HepG2 (cell line): ENCODE results near the gene SLC22A7. TPM values are rescaled to one million over a fixed set of nuclear protein-coding genes. Genes with fewer than 3 reads are reported as not detected.

ENCODE experiments used
- BCLAF1 ChIP-seq: fragments of 450-650 bp; IDR thresholded peaks from 2 replicates; pipeline ENCODE4 v1.6.1; 2017; ENCODE audit warnings: mild to moderate bottlenecking
- CHCHD3 ChIP-seq: sonication (generic); formaldehyde crosslinking; IDR thresholded peaks from 2 replicates; pipeline ENCODE4 v1.8.0; 2022; ENCODE audit warnings: mild to moderate bottlenecking, missing genetic modification reagents, moderate library complexity
- ESRRA ChIP-seq: sonication (generic); formaldehyde crosslinking; IDR thresholded peaks from 2 replicates; pipeline ENCODE4 v1.5.1; 2020; ENCODE audit warnings: mild to moderate bottlenecking, low read depth, missing genetic modification reagents
- ETV5 ChIP-seq: IDR thresholded peaks from 2 replicates; pipeline ENCODE4 v1.6.1; 2018; ENCODE audit warnings: missing biosample characterization, missing genetic modification reagents, inconsistent platforms, borderline replicate concordance
- HNRNPLL ChIP-seq: fragments of 200-400 bp; formaldehyde crosslinking; IDR thresholded peaks from 2 replicates; pipeline ENCODE4 v1.6.1; 2017; ENCODE audit warnings: mild to moderate bottlenecking, low read depth, low read length; ENCODE audit not compliant: poor library complexity, severe bottlenecking
- IRF9 ChIP-seq: sonication (generic); formaldehyde crosslinking; IDR thresholded peaks from 2 replicates; pipeline ENCODE4 v1.8.0; 2022; ENCODE audit warnings: missing genetic modification reagents, mild to moderate bottlenecking, borderline replicate concordance
- KDM1A ChIP-seq: IDR thresholded peaks from 2 replicates; pipeline ENCODE4 v1.6.1; 2016; ENCODE audit warnings: missing compliant biosample characterization
- KLF9 ChIP-seq: IDR thresholded peaks from 2 replicates; pipeline ENCODE4 v1.6.1; 2016; ENCODE audit warnings: low read depth
- MLLT10 ChIP-seq: sonication (generic); formaldehyde crosslinking; IDR thresholded peaks from 2 replicates; pipeline ENCODE4 v1.4.0; 2020; ENCODE audit warnings: missing genetic modification reagents
- MNT ChIP-seq: fragments of 450-650 bp; IDR thresholded peaks from 2 replicates; pipeline ENCODE4 v1.6.1; 2016
- NCOA2 ChIP-seq: sonication (generic); formaldehyde crosslinking; IDR thresholded peaks from 2 replicates; pipeline ENCODE4 v1.8.0; 2022; ENCODE audit warnings: inconsistent platforms
- ZGPAT ChIP-seq: IDR thresholded peaks from 2 replicates; pipeline ENCODE4 v1.6.1; 2016; ENCODE audit warnings: mild to moderate bottlenecking
- ZMYM2 ChIP-seq: sonication (generic); formaldehyde crosslinking; IDR thresholded peaks from 2 replicates; pipeline ENCODE4 v1.8.0; 2022; ENCODE audit warnings: mild to moderate bottlenecking, missing genetic modification reagents
- ZNF256 ChIP-seq: sonication (generic); formaldehyde crosslinking; conservative IDR thresholded peaks from 2 replicates; pipeline ENCODE4 v1.4.0; 2020; ENCODE audit warnings: missing genetic modification reagents
- ZNF496 ChIP-seq: sonication (generic); formaldehyde crosslinking; IDR thresholded peaks from 2 replicates; pipeline ENCODE4 v1.8.1; 2023; ENCODE audit warnings: mild to moderate bottlenecking, moderate library complexity, missing genetic modification reagents; ENCODE audit not compliant: insufficient replicate concordance
- ZNF576 ChIP-seq: sonication (generic); formaldehyde crosslinking; IDR thresholded peaks from 2 replicates; pipeline ENCODE4 v1.4.0; 2020; ENCODE audit warnings: mild to moderate bottlenecking, missing genetic modification reagents
- ZNF598 ChIP-seq: sonication (generic); formaldehyde crosslinking; IDR thresholded peaks from 2 replicates; pipeline ENCODE4 v1.5.1; 2020; ENCODE audit warnings: mild to moderate bottlenecking, missing genetic modification reagents, borderline replicate concordance
- ZNF747 ChIP-seq: sonication (generic); formaldehyde crosslinking; IDR thresholded peaks from 2 replicates; pipeline ENCODE4 v1.8.1; 2023; ENCODE audit warnings: missing genetic modification reagents, mild to moderate bottlenecking, borderline replicate concordance
- ZNF775 ChIP-seq: sonication (generic); formaldehyde crosslinking; IDR thresholded peaks from 2 replicates; pipeline ENCODE4 v1.4.0; 2020; ENCODE audit warnings: missing genetic modification reagents, mild to moderate bottlenecking, moderate library complexity, borderline replicate concordance
- polyA plus RNA-seq, 8 experiments: library from polyadenylated mRNA; depleted of rRNA in 3 of 8; stranded (reverse) in 7 of 8; unstranded in 1 of 8; fragments of >200 nt; fragmentation: Illumina TruSeq in 4 of 8; extraction: Trizol in 4 of 8; gene quantifications; 2 replicates each; pipeline versions ENCODE4 v1.2.1 to v1.2.3, GENCODE V29; 2011 to 2016; ENCODE audit warnings: low read depth in 4 of 8, missing spikeins in 1 of 8, mixed read lengths in 1 of 8; ENCODE audit not compliant: insufficient read depth in 1 of 8
- total RNA-seq, 5 experiments: library from RNA; depleted of rRNA; stranded (reverse); fragments of >200 nt; fragmentation: Illumina TruSeq; extraction: Trizol; gene quantifications; 2 replicates each; pipeline ENCODE4 v1.2.3, GENCODE V29; 2016; ENCODE audit warnings: low read depth in 1 of 5

Gene SLC22A7
- total and polyA plus RNA-seq, 2 of the 13 experiments (the other 11 are each of a cell fraction or from before 2014, with no cell fraction given) = 5.3 to 22.6 TPM

GRCh38 chr6:43274916-43275597 is 23.0 kb upstream of the SLC22A7 start (continued):
- TF ChIP-seq ZNF496 (CRISPR knock-in tag) (no peak), ETV5 (CRISPR knock-in tag) (no peak; the same call in none of the 2 replicates), KDM1A (CRISPR knock-in tag) (no peak), ESRRA (CRISPR knock-in tag) (peak; percentile 77; the same call in 1 of the 2 replicates), CHCHD3 (CRISPR knock-in tag) (peak; percentile 53; the same call in 1 of the 2 replicates), ZGPAT (CRISPR knock-in tag) (peak; percentile 35; the same call in 1 of the 2 replicates), ZNF775 (CRISPR knock-in tag) (peak; percentile 58; the same call in 1 of the 2 replicates), BCLAF1 (no peak), ZMYM2 (CRISPR knock-in tag) (no peak), ZNF256 (CRISPR knock-in tag) (no peak), KLF9 (CRISPR knock-in tag) (no peak; the same call in 1 of the 2 replicates), MLLT10 (no peak), NCOA2 (CRISPR knock-in tag) (peak; percentile 40; the same call in 1 of the 2 replicates), HNRNPLL (peak; percentile 87), MNT (no peak), IRF9 (CRISPR knock-in tag) (peak; percentile 91; the same call in 1 of the 2 replicates), ZNF576 (0 out of 2 replicates have a peak, but pooled peaks have one; percentile 32), ZNF598 (CRISPR knock-in tag) (no peak), ZNF747 (no peak; the same call in 1 of the 2 replicates)
